ENCODE measurements around the gene FBXL13.

GRCh38 chr7:103059471-103059870 is 15.1 kb downstream of the FBXL13 start:
- TF ChIP-seq CTCF (IDR thresholded peaks at IDR 0.05) (no peak), POLR2A (IDR thresholded peaks at IDR 0.05) (no peak)
